Epithelial cell of prostate (primary cell): Measurements from ENCODE around the gene ABCA4.
A peak's percentile ranks its signal among the peaks of the same experiment; 100 is the strongest.
"Not testable (repeated sequence)": the region's sequence is repeated elsewhere in the genome, so short reads cannot be mapped to it uniquely, and the experiment has no call there.

Source experiments
- DNase-seq: peaks from one replicate; pipeline ENCODE4 v3.0.0-alpha.2; 2011; ENCODE audit warnings: low read depth, low spot score
- H3K27ac ChIP-seq: fragments of 450-650 bp; 2 replicates; pipeline ENCODE4 v1.5.1; 2017; ENCODE audit warnings: mild to moderate bottlenecking

ABCA4 gene

DNA sequence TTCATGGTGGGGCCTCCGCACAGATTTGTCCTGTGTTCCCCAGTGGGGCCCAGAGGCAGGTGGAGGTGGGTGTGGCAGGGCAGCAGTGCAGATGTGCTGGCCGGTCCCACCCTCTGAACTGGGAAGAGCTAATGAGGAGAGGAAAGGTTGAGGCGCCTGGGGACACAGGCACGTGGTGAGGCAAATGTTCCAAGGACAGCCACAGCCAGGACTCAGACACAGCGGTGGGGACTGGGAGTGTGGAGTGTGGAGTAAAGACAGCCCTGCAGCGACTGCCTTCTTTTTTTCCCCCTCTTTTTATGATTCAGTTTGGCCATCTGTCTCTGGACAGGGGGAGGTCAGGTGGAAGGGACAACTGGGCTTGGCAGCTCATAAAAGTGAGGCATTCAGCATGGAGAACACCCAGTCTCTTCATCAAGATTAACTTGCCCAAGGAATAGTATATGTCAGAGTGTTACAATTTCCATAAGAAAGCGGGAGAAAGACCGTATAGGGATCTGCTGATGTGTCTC, 107.5 kb downstream of the ABCA4 start:
- H3K27ac ChIP-seq: no peak overlapping the region
- DNase-seq: no peak

DNA sequence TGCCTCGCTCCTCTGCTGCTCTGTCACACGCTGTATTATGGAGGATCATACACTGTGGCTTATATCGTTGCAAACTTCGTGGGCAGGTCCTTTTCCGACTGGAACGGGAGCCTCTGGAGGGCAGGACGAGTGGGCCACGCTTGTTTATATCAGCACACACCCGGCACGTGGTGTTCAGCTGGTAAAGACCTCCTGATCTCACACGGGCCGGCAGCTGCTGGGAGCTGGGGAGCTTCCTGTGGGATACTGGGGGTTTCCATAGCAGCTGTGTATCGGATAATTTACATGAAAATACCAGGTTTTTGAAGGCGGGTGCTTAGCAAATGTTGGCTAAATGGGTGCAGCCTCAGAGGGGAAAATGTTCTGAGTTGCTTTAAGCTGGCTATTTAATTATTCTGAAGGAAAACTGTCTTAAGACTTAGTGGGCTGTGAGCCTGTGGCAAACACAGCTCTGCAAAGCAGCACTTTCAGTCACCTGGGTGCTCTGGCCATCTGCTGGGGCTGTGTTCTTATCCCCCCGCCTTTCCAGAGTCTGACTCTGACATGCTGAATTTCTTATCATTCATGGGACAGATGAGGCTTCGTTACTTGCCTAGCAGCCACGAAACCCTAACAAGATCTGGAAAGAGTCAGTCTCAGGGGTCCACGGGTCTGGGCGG, 108.1 kb downstream of the ABCA4 start:
- no peak overlapping the region for H3K27ac ChIP-seq
- no peak for DNase-seq

DNA sequence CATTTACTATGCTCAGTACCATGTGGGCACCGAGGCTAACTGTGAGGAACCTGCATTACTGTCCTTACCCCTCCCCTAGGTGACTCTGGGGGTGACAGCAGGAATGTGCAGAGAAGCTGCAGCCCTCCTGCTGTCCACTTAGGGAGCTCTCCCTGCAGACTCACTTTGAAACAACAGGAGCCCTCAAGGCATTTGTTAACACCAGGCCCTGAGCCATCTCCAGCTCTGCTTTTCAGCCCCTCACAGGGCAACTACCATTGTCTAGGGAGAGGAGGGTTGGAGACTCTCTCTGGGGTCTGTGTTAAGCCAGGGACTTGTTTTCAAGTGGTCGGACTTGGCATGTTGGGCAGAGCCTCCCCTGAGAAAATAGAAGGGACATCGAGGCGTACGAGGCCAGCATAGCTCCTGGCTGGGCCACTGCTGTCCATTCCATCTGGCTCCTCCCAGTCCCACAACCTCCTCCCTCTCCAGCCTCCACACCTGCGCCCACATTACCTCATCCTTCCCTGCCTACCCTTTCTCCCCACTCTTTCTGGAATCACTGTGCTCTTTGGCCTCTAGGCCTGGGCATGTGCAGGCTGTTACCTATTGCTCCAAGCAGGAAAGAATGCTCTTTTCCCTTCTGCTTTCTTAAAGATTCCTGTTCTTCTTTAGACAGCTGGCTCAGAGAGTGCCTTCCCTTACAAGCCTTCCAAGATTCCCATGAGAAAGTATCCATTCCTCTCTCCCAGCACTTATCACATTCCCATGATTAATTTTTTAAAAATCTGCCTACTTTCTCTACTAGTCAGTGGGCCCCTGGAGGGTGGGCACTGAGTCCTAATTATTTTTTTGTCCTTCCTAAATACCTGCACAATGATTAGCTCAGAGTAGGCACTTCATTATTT, 109.0 kb downstream of the ABCA4 start:
- DNase-seq: no peak

DNA sequence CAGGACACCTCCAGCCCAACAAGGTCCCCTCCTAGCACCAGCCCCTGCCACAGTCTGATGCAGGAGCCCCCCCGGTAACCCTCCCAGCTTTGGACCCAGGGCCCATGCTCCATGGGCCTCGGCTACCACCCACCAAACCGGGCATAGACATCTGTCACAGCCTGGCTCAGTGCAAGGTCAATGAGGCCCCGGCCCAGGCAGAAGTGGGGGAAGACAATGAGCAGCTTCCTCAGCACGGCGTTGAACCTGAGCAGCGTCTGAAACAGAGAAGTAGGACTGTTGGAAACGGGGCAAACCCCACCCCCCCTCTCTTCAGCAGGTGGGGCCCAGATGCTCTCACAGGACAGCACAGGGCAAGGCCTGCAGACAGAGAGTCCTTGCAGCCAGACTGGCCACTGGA, 109.8 kb downstream of the ABCA4 start:
- DNase-seq: no peak
- no peak overlapping the region for H3K27ac ChIP-seq

More for the DNA sequence above, 109.0 kb downstream of the ABCA4 start:
- H3K27ac ChIP-seq: no peak overlapping the region

DNA sequence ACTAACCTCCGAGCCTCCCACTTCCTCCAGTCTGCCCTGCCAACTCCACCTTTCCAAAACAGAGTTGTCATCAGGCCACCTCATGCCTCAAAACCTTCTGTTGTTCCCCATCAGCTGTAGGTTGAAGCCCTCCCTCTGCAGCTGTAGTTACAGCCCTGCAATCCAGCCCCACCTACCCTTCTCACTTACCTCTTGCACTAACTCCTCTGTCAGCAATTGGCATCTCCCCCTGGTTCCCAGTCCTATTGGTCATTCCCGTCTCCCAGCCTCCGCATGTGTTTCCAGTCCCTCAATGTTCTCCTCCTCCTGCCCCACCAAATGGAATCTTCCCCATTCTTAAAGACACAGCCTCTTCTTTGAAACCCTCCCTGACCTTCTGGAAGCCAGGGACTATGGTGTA, 111.6 kb downstream of the ABCA4 start:
- no peak overlapping the region for H3K27ac ChIP-seq
- DNase-seq: no peak

DNA sequence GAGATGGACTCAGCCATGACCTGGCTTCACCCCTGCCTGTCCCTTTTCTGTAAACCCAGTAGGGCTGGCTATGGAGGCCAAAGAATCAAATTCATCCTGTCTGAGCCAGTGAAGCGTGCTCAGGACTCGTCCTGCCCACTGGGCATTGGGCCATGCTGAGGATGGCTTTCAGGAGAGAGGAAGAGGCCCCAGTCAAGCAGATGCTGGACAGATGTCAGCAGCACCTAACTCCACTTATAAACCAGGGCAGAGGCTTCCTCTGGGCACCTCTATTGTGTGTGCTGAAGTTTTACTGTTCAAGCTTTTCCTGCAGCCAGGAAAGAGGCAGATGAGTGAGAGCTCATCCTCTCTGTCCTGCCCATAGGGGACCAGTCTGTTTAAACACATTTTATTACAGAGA, 114.3 kb downstream of the ABCA4 start:
- no peak for DNase-seq
- H3K27ac ChIP-seq: no peak overlapping the region

DNA sequence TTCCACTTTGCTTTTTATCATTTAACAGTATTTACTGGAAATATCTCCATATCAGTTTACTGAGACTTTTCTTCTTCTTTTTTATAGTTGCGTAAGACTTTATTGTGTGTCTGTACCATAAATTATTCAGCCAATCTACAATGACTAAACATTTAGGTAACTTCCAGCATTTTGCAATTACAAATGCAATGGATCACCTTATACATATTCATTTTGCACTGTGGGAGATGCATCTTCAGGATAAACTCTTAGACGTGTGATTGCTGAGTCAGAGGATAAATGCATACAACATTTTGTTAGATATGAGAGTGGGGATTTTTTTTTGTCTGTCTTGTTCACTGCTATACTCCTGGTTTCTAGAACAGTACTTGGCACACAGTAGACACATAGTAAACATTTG, 116.0 kb downstream of the ABCA4 start:
- peak; percentile 75 for DNase-seq
- H3K27ac ChIP-seq: peak overlapping the region; percentile 18

DNA sequence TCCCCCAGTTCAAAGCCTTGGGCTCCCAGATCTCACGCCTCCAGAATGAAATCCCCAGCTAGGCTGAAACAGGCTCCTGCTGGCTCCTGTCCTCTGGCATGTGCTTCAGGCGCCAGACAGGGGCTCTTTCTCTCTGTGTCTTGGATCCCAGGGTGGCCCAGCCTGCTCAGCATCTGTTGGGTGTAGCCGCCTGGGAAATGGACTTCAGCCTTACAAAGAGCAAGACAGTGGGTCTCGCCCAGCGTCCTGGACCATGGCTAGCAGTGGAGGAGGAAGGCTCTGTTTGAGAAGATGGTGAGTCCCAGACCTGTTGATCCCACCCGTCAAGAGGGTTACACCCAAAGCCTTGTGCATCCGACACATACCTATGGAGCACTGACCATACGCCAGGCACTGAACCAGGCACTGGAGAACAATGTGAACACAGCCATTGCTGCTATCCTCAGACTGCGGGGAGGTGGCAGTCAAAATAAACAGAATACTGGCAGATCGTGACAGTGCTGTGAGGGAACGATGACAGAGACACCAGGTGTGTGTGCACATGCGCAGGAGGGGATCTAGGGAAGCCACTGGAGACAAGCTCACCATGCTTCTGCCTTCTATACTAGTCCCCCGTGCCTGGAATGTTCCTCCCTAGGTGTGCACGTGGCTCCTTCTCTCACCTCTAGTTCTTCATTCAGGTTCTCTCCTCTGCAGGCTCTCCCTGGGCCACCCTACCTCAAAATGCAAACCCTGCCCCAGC, 118.7 kb downstream of the ABCA4 start:
- no peak for DNase-seq
- no peak overlapping the region for H3K27ac ChIP-seq

DNA sequence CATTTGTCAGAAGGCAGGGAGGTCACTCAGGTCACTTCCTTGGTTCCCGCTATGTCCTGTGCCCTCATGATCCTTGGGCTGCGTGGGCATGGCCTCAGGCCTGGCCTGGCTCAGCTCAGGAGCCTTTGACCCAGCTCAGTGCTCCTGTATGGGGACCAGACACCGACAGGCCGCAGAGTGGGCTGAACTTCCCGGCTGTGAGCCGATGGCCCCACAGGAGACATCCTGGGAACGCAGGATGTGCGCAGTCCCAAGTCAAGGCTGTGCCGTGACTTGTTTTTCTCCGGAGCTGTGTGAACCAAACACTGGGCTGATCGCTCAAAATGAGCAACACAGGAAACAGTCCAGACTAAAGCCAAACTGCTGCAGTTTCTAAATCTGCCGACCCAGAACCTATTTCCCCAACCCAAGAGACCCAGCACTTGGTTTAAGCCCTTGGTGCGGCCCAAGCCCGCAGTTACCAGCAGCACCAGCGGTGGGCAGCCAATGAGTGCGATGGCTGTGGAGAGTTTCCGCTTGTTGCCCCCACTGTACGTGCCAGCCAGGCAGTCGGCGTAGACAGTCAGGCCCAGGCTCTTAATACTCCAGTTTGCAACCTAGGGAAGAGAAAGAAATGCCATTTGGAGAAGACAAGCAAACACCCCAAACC, 119.4 kb downstream of the ABCA4 start:
- DNase-seq: no peak

DNA sequence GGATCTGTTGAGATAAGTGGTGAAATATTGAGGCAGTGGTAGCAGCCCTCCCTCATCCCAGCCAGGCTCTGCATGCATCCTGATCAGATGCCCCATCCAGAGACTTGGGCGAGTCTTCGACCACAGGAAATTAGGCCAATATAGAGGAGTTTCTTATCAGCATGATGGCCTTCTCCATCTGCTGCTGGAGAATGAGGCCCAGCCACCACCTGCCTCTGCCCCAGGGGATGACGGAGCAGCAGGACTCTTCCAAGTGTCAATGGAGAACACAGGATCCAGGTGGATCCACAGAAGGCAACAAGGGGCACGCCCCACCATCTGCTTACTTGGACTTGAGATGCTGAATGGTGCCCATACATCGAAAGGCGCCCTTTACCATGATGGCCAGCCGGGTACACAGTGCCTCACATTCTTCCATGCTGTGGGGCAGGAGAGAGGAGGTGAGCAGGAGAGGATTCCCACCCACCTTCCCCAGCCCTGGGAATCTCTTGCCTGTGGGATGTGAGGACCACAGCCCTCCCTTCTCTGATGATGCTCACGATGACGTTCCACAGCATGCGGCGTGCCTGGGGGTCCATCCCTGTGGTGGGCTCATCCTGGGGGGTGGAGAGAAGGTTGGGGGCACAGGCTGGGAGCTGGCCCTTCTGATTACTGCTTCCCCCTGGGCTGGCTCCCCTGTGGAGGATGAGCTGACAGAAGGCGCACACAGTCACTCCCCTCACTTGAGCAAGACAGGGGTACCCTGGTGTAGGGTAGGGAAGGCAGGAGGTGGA, 120.3 kb downstream of the ABCA4 start:
- no peak for DNase-seq
- H3K27ac ChIP-seq: no peak overlapping the region

More for the DNA sequence above, 119.4 kb downstream of the ABCA4 start:
- no peak overlapping the region for H3K27ac ChIP-seq

DNA sequence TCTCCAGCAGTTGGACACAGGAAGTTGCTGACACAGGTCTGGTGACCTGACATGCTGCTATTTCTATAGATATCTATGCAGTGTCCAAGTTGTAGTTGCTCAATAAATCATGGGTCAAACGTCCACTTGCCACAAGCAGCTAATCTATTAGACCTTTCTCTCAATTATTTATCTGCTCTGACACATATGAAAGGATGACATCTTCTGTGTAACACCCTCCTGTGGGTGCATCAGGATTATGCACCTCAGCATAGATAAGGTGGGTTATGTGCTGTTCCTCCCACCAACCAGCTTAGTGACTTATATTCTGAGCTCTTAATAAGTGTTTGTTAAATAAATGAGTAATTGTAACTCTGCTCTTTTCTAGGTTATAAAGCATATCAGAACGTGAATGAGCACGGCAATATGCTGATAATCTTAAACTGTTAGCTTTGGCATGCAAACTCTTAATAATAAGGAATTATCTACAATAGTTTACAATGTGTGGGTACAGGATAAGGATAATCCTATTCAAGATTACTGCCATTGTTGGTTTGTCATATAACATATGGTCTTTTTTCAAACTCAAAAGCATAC, 121.0 kb downstream of the ABCA4 start:
- no peak for DNase-seq

DNA sequence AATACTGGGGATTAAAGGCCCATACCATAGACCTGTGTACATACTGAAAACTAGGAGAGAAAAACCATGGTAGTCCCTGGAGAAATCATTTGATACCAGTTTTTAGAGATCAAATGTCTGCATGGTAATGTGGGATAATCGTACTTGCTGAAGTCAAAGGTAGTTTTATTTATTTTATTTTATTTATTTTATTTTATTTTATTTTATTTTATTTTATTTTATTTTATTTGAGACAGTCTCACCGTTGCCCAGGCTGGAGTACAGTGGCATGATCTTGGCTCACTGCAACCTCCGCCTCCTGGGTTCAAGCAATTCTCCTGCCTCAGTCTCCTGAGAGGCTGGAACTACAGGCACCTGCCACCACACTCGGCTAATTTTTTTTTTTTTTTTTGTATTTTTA, 122.4 kb downstream of the ABCA4 start:
- H3K27ac ChIP-seq, DNase-seq: not testable (repeated sequence)

More for the DNA sequence above, 121.0 kb downstream of the ABCA4 start:
- no peak overlapping the region for H3K27ac ChIP-seq

DNA sequence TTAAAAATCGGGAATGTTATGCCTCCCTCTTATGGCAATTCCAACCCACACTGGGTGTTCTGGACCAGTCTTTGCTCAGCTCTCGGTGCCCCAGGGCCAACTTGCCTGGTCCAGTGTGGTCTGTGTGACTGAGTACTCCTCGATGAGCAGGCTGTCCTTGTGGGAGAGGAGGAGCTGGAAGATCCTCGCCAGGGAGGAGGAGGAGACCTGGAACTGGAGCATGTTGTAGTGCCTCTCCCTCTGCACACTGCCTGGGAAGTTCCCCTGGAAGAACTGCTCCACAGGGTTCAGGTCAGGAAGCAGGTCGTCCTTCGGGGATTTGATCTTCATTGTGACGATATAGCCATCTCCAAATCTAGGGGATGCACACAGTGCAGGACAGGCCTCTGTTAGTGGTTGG, 123.2 kb downstream of the ABCA4 start:
- no peak overlapping the region for H3K27ac ChIP-seq
- DNase-seq: no peak

DNA sequence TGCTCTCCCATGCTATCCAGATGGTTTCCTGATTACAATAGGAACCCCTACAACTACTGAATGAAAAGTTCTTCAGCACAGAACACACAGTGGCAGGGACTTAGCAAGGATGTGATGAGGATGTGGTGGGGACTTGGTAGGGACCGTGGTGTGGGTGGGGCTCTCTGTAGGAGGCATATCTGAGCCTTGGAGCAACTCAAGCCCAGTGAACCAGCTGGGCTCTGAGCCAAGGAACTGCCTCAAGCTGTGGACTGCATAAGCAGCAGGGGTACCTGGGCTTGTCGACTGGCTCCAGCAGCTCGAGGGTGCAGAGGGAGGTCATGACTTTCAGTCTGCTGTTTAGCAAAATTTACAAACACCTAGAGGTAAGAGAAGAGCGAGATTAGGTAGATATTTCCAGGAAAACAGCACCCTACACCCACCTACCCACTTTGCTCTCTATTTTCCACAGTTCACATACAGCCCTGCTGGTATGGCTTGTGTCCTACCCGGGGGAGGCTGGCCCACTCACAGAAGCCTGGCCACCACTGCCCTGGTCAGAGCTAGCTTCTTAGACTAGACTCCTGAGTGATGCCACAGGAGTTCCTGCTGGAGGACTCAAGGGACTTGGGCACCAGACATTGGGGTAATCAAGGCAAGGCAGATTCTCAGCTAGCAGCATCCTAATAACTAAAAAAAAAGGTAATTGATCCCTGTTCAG, 125.0 kb downstream of the ABCA4 start:
- H3K27ac ChIP-seq: no peak overlapping the region
- DNase-seq: no peak

DNA sequence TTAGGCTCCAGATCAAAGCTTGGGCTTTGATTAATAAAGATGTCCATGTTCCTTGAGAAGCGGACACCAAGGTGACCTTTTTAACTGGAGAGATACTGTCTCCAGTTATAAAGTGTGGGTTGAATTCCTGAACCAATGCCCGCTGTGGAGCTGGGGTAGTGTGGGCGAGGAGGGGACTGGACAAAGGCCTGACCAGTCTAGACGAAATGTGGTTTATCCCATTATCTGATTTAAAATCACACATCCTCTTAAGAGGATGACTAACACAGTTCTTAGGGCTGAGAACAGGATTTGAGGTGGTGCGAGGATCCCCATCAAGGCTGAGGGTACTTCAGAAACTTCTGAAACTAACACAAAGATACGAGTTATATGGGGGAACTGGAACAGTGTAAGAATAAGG, 127.2 kb downstream of the ABCA4 start:
- H3K27ac ChIP-seq: peak overlapping the region; percentile 32
- peak; percentile 43 for DNase-seq

DNA sequence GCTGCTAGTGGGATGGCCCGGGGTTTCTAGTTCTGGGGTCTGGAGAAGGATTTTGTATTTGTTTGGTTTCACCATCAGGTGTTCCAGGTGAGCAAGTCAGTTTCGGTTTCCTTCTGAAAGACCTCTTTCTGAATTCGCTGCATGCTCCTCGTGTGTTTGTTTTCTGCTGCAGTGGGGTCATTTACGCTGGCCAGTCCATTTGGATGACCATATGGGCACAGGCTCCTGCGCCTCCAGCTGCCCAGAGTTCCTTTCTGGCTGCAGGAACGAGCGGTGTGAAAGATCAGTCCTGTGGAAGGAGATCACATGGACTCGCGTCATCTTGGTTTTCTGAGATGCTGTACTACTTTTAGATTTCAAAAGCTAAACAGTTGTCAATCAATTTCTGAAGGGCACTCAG, 128.0 kb downstream of the ABCA4 start:
- peak overlapping the region; percentile 32 for H3K27ac ChIP-seq
- no peak for DNase-seq

DNA sequence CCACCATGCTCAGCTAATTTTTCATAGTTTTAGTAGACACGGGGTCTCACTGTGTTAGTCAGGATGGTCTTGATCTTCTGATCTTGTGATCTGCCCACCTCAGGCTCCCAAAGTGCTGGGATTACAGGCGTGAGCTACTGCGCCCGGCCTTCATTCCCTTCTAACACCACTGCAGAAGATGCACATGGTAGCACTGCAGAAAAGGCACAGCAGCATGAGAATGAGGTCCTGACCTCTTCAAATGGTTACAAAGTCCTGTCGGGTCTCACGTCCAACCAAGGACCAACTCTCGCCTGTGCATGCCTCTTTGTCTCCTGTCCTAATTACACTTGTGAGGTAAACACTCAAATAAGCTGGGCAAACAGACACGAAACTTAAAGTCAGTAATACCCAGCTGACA, 128.8 kb downstream of the ABCA4 start:
- no peak for DNase-seq
- no peak overlapping the region for H3K27ac ChIP-seq

DNA sequence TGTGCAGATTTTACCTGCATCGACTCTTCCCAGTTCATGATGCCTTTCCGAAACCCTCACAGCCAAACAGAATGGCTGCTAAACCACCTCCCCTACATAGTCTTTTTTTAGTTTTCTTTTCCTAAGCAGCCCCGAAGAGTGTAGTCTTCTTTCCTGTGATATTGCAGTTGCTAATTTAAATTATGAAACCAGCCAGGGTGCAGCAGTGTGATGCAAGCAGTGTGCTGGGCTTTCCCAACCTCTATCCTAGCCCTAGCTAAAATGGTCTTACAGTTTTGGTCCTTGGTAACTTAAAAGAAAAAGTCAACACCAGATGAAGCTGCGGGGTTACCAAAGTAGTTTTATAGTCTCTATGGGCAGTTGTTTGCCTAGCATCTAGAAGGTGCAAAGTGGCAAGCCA, 129.7 kb downstream of the ABCA4 start:
- no peak overlapping the region for H3K27ac ChIP-seq
- DNase-seq: no peak

DNA sequence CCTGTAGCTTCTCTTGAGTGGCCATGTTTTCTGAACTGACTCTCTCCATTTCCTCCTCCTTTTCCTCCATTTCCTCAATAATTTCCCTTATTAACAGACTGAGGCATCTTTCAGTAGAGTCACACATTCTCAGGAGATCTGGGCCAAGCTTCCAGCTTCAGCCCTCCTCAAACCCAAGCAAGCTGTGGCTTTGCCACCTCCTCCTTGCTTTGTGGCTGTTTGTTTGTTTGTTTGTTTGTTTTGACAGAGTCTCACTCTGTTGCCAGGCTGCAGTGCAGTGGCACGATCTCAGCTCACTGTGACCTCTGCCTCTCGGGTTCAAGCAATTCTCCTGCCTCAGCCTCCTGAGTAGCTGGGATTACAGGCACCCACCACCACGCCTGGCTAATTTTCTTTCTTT, 130.5 kb downstream of the ABCA4 start:
- peak overlapping the region; percentile 86 for H3K27ac ChIP-seq

More for the DNA sequence above, 130.5 kb downstream of the ABCA4 start:
- not testable (repeated sequence) for DNase-seq
